GM19193 (cell line): Measurements from ENCODE around the gene CIITA.

Experiments used
- POLR2A ChIP-seq: IDR thresholded peaks from 4 replicates; pipeline ENCODE4 v1.6.1; 2011; ENCODE audit not compliant: insufficient read depth, insufficient read length; ENCODE audit errors: extremely low read depth

Gene CIITA

DNA sequence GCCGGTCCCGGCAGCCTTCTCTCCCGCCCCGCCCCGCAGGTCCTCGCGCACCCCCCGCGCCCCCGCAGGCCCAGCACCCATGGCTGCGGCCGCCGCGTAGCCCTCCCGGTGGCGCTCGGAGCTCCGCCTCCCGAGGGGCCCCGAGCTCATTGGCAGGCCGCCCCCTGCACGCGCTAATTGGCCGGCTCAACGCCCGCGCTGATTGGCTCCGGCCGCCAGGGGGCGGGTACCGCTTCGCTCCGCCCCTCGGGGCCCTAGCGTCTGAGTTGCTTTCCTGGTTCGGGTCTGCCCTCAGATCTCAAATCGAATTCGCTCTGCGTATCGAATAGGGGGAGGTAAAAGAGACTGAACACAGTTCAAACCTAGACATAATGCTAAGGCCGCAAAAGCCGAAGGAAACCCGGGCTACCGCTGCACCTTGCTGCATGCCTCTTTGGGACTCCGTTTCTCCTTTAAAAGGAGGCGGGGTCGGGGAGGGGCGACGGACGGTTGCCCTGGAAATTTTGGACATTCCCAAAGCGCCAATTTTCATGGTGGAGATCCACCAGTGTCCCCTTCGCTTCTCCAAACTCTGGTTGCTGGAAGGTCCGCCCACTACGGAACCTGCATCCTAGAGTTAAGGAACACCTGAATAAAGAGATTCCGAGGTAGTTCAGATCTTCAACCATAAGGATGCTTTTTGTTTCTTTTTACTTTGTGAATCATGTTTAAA lies 65.5 kb downstream of the CIITA start, which contains the start of gene DEXI:
TSS of gene DEXI (minus strand) at position 117 of the 712 bp plus-strand sequence. CDS start 463 bp downstream, outside the sequence.
- peak; percentile 70 for TF ChIP-seq POLR2A

DNA sequence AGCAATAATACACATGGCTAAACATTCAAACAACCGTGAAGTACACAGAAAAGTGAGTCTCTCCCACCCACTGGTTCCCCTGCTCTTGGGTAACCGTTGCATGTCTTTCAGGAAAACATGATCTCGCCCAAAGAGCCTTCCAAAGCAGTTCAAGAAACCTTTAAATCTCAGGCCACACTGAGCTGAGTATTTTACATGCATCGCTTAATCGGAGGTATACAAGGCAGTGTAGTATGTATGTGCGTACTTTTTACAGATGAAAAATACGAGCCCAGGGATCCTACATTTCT lies 66.0 kb downstream of the CIITA start:
- no peak for TF ChIP-seq POLR2A

DNA sequence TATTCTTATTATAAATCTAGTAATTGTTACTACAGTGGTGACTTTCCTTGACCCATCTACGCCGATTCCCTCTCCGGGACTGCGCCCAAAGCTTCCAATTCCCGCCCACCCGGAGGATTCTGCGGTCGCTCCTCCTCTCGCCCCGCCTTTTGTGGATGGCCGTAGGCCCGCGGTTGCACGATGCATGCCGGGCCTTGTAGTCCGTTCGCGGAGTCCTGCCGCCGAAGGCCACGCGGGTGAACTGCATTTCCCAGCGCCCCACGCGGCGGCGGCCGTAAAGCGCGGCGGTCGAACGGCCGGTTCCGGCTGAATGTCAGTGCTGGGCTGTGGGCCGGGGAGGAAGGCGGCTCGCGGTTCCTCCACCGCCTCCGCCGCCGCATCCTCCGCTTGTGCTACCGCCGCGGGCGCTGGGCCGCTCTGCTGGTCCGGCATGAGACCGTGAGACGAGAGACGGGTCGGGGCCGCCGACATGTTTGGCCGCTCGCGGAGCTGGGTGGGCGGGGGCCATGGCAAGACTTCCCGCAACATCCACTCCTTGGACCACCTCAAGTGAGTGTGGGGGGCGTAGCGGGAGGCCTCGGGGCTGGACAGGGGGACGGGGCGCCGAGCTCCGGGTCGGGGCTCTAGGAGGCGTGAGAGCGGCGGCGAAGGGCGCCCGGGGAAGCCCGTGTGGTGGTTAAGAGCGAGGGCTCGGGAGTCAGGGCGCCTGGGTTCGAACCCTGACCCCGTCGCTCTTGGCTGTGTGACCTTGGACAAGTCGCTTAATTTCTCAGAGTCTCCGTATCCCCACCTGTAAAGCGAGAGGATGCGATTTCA lies 67.5 kb downstream of the CIITA start, which contains the start of gene CLEC16A:
TSS of gene CLEC16A (plus strand) at position 316 of the 816 bp plus-strand sequence. CDS start at position 470, 154 bp downstream.
- peak; percentile 81 for TF ChIP-seq POLR2A

- no peak for TF ChIP-seq POLR2A
These were observed 68.2 kb downstream of the CIITA start for GRCh38 chr16:10945065-10945787.

- no peak for TF ChIP-seq POLR2A
These were observed 69.3 kb downstream of the CIITA start for GRCh38 chr16:10946308-10946707.

DNA sequence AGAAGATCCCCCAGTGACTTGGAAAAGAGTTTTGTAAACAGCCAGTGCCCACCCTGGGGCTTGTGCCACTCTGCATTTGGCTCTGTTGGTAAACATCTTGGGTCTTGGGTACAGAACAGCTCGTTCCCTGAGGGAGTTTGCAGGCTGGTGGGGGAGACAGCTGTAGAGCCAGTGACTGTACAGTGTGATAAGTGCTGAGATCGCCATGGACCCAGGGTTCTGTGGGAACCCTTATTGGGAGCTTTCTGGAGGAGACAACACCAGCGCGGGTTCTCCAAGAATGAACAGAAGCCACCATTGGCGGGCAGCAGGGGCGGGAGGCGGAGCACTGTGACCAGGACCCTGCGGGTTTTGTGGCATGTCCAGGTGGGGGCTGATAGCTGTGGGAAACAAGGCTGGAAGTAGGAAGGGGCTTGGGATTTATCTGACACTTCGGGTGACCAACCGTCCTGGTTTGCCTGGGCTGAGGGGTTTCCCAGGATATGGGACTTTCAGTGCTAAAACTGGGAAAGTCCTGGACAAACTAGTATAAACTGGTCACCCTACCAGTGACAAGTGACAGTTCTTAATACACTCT lies 70.3 kb downstream of the CIITA start:
- no peak for TF ChIP-seq POLR2A

DNA sequence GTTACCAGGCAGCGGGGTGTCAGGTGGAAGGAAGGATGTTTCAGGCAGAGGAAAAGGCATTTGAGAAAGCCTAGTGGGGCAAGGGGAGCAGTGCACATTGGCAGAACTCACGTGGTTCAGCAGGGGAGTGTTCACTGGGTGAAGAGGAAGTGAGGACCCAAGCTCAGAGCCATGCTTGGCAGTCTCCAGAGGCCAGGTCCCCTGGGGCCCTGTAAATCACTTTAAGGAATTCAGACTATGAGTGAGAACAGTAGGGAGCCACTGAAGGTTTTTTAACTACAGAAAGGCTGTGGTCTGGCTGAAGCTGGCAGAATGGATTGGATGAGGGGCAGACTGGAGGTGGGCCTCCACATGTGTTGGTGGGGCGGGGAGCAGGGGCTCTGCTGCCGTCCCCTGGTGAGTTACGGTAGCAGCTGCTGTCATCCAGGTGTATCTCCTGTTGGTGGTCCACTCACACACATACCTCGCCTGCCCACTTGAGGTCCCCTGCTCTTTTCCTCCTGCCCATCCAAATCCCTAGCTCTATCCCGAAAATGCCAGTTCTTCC lies 72.5 kb downstream of the CIITA start:
- no peak for TF ChIP-seq POLR2A

DNA sequence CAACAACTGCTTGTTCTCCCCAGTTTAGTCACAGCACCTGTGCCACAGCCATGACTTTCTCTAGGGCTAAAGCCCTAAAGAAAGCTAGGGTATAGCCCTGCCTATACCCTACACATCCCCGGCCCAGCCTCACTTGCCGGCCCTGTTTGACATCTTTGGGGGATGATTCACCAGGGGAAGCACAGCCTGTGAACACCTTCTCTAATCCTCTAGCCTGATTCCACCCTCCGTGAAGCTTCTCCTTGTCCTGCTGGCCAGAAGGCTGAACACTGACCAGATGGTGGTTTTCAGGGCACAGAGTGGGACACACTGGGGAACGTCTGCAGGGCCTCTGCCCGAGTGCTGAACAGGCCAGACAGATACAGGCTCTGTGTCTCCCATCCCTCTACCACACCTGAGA lies 73.4 kb downstream of the CIITA start:
- TF ChIP-seq POLR2A = no peak

- TF ChIP-seq POLR2A = no peak
These were observed 74.0 kb downstream of the CIITA start for GRCh38 chr16:10951026-10951425.

- TF ChIP-seq POLR2A = no peak
These were observed 77.9 kb downstream of the CIITA start for GRCh38 chr16:10954903-10955302.

DNA sequence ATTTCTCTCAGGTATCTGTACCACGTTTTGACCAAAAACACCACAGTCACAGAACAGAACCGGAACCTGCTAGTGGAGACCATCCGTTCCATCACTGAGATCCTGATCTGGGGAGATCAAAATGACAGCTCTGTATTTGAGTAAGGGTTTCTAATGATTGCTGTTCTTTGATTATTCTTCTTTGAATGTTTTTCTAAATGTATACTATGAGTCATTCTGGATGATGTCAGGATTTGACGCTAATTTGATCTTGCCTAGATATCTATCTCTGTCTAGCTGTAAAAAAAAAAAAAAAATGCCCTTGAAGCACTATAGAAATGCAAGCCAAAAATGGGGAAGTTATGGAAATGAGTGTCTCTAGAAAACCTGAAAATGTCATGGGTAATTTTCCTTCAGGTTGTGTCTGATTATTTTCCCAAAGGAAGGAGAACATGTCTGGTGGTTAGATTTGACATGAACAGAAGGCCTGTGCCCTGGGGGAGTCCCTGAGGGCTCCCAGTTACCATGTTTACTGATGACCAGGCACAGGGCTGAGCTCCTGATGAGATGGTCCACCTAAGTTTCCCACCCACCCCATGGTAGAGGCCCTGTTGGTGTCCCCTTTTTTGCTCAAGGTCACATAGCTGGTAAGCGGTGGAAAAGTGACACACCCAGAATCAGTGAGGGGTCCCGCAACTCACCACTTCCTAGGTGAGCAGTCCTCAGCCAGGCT lies 80.9 kb downstream of the CIITA start:
- no peak for TF ChIP-seq POLR2A

DNA sequence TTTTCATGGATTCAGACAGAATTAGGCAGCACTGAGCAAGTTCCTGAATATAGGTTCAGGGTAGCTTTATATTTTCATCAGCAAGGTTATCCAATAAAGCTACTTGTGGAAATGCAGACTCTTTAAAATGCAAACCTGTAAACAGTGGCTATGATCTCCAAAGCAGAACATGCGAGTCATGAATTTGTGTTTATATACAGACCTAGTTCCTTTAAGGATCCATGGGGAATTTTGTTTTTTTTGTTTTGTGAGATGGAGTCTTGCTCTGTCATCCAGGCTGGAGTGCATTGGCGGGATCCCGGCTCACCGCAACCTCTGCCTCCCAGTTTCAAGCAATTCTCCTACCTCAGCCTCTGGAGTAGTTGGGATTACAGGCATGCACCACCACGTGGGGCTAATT lies 82.2 kb downstream of the CIITA start:
- no peak for TF ChIP-seq POLR2A

GRCh38 chr16:10961231-10961630 lies 84.2 kb downstream of the CIITA start:
- TF ChIP-seq POLR2A = no peak

- TF ChIP-seq POLR2A = no peak
These were observed 87.3 kb downstream of the CIITA start for GRCh38 chr16:10964039-10964890.

DNA sequence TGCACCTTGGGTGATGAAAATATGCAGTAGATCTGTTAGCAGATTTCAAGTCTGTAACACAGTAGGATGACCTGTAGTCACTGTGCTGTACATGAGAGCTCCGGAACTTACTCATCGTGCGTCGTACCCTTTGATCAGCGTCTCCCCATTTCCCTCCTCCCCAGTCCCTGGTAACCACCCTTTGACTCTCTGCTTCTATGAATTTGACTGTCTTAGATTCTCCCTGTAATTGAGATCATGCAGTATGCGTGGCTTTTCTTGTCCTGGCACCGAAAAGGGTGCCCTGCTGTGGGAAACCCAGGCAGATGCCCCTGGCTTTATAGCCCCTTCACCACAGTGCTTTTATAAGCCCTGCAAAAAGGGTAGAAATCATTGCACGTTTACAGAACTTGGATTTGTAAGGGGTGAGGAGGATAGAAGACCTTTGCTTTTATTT lies 87.9 kb downstream of the CIITA start:
- TF ChIP-seq POLR2A = no peak
